C4-2B (cell line): Measurements from ENCODE around the gene FGFRL1.

Experiments
- H3K27ac ChIP-seq: fragments of 450-650 bp; 2 replicates; pipeline ENCODE4 v1.5.1; 2017
- CTCF ChIP-seq: fragments of 450-650 bp; conservative IDR thresholded peaks from 2 replicates; pipeline ENCODE4 v1.5.1; 2017; ENCODE audit warnings: mild to moderate bottlenecking
- ZFX ChIP-seq: fragments of 450-650 bp; IDR thresholded peaks from 2 replicates; pipeline ENCODE4 v1.6.1; 2017

The FGFRL1 gene

GRCh38 chr4:1040344-1041146, 29.1 kb downstream of the FGFRL1 start:
- H3K27ac ChIP-seq, result peak overlapping the region; percentile 83
- TF ChIP-seq CTCF, result no peak
- TF ChIP-seq ZFX, result no peak

GRCh38 chr4:1041147-1041935, 29.9 kb downstream of the FGFRL1 start:
- H3K27ac ChIP-seq, result peak overlapping the region; percentile 83; the same call in 1 of the 2 replicates
- TF ChIP-seq ZFX (no peak), CTCF (no peak)

DNA sequence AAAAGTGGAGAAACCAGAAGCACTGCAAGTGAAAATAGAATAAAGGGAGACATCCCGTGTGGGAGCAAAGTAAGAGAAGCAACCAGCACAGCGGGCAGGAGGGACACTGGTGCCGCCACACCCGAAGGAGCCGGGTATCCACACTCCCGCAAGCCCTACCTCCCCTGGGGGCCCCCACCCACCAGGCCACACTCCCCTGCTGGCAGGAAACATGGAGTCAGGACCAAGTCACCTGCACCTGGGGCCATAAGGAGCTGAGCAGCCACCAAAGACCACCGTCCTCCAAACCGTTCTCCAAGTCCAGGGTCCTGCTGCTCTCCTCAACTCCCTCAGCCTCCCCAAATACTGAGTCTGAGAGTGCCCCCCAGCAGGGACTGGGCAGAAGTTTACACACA, 30.5 kb downstream of the FGFRL1 start:
- no peak for TF ChIP-seq ZFX
- TF ChIP-seq CTCF, result no peak
- no peak overlapping the region for H3K27ac ChIP-seq

GRCh38 chr4:1042352-1043055, 31.1 kb downstream of the FGFRL1 start:
- H3K27ac ChIP-seq, result no peak overlapping the region
- TF ChIP-seq CTCF, result no peak
- TF ChIP-seq ZFX, result no peak

GRCh38 chr4:1043162-1043561, 31.7 kb downstream of the FGFRL1 start:
- no peak overlapping the region for H3K27ac ChIP-seq
- TF ChIP-seq CTCF (no peak), ZFX (no peak)

DNA sequence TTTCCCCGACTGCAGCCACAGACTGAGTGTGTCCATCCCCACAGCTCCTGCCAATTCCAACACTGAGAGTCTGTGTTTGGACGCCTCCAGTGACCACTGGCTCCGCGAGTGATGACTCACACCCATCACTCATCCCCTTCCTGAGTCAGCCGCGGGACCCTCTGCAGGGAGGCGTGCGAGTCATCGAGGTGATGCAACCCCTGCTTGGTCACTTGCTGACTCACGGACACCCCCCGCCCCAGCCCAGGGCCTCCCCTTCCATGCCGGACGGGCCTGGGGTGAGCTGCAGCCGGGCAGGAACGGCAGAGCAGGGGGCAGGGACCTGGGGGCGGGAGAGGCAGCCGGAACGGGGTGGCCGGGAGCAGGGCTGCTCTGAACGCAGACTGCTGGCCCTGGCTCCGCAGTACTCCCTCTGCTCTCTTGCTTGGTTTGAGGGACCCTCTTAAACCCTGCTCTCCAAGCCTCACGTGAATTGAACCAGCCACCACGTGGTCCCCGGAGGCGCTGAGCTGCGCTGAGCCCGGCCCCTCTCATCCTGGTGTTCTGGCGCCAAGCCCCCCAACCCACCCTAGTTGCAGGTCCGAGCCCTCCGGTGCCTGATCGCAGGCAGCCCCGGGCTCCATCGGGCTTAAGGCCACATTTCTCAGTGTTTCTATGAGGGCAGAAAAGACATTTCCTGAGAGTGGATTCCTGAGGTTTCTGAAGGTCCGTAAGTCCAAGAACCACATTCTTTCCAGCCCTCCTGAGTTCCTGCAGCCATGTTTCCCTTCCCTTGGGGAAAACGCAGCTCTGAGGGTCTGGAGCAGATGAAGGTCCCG, 32.4 kb downstream of the FGFRL1 start:
- TF ChIP-seq ZFX, result no peak
- no peak for TF ChIP-seq CTCF
- H3K27ac ChIP-seq, result no peak overlapping the region
